ENCODE results near the gene CREG2.
A peak's percentile ranks its signal among the peaks of the same experiment; 100 is the strongest.

CREG2 gene

GRCh38 chr2:101387151-101387834 lies at the start of gene CREG2:
Gene CREG2, minus strand, starts transcription at chr2:101387503. Its CDS starts 46 bp downstream, at chr2:101387457.
- peak; percentile 54 for DNase-seq (ENCODE audit: low spot score)

DNA sequence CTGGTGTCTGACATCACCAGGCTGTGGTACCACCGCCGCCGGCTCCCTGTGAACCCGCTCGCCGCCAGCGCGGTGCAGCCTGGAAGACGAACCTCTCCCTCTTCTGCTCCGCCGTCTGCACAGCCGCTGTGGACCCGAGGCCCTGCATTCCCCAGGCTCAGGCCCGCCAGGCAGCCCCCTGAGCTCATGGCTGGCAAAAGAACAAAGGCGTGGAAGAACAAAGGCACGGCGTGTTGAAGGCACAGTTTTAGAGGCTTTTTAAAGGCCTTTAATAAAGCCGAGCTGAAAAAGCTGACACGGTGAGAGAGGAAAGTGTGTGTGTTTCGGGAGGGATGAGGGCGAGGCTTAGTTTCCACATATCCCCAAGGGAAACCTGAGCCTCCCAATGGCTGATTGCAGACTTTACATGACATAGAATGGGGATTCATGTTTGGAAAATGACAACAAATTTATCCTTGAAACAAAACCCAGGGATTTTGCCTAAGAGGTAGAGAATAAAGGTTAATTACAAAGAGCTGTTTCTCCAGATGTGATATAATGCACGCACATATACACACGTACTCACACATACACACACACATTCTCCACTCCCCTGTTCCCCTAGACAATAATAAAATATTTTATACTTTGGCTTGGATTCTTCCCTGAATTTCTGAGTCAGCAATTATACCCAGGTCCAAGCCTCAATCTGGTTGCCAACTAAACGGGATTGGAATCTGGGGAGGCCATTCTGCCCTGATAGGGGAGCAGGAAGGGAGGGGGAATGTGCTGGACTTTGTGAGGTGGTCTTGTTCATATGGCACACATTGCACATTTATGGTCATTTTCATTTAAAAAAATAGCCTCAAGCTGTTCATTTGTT lies 47.9 kb upstream of the CREG2 start:
- no peak for DNase-seq (ENCODE audit: low spot score)

- no peak for DNase-seq (ENCODE audit: low spot score)
These were observed 46.2 kb upstream of the CREG2 start for GRCh38 chr2:101433465-101433864.

DNA sequence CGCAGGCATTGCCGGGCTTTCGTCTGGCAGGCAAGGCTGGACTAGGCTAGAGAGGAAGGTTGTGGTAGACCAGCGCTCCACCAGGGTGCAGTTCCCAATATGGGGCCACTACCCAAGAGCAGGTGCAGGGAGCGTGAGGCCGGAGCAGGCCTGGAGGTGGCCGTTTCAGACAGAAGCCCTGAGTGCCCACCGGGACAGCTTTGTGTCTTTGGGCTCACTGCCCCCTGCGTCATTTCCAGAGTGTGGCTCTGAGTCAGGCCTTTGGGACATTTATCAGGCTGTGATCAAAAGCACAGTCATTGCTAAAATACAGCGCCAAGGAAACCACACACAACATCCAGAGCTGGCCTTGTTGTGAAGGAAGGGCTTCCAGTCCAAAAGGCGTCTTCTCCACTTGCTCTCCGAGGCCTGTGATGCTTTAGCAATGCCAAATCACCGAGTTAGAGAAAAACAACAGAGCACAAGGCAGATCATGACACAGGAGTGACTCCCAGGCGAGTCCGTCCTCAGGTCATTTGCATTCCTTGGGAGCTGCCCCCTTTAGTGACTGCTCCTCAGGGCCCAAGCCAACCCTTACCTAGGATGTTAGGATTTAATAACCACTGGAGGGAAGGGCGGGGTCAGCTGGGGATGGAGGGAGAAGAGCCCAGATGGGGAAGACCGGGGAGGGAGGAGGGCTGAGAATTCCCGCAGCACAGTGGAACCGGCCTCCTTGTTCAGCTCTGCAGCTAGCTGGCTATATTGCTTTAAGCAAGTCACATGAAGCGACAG lies 45.3 kb upstream of the CREG2 start:
- no peak for DNase-seq (ENCODE audit: low spot score)

DNA sequence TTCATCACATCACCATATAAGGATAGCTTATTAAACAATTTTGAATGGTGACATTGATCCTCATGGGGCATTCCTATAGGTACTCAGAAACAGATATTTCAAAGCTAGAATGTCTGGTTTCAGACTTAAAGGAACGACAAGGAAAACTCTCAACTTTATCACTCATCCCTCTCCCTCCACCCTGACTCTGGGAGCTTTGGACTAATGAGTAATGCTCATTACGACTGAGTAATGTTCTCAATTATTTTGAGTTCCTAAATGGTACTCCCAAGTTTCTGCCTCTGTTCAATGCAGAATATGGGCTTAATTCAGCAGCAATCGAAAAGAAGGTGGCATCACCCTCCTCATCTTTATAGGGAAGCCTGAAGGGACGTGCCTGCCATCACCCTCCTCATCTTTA lies 44.2 kb upstream of the CREG2 start:
- no peak for DNase-seq (ENCODE audit: low spot score)

DNA sequence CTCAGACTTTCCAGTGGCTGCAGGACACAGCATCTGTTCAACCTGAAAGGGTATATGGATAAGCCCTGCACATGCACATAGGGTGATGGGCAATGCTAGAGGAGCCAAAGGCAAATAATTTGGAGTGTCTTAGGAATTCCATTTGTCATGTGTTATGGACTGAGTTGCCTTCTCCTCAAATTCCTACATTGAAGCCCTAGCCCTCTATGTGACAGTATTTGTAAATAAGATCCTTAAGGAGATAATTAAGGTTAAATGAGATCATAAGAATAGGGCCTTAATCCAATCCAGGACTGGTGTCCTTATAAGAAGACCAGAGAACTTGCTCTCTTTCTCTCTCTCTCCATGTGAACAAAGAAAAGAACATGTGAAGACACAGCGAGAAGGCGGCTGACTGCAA lies 42.9 kb upstream of the CREG2 start:
- no peak for DNase-seq (ENCODE audit: low spot score)

DNA sequence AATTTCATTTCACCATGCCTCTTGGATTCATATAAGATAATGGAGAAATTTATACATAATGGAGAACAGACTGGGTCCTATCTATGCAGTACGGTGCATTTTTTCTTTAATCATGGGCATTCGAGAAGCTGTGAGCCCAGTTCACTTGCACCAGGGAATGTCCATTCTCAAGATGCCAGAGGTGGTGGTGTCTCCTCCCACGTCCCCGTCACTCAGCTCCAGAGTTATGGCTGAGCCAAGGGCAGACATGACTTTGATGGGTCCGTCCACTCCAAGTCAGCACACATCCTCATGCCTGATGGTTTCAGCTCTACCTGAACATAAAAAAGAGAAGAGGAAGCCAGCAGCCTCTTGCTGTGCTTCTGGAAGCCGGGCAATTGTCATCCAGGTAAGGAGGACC lies 42.1 kb upstream of the CREG2 start:
- no peak for DNase-seq (ENCODE audit: low spot score)

- DNase-seq (ENCODE audit: low spot score): no peak
These were observed 41.3 kb upstream of the CREG2 start for GRCh38 chr2:101428422-101429176.

GRCh38 chr2:101427743-101428142 lies 40.4 kb upstream of the CREG2 start:
- no peak for DNase-seq (ENCODE audit: low spot score)

- no peak for DNase-seq (ENCODE audit: low spot score)
These were observed 39.9 kb upstream of the CREG2 start for GRCh38 chr2:101427240-101427639.

- no peak for DNase-seq (ENCODE audit: low spot score)
These were observed 39.5 kb upstream of the CREG2 start for GRCh38 chr2:101426822-101427221.

DNA sequence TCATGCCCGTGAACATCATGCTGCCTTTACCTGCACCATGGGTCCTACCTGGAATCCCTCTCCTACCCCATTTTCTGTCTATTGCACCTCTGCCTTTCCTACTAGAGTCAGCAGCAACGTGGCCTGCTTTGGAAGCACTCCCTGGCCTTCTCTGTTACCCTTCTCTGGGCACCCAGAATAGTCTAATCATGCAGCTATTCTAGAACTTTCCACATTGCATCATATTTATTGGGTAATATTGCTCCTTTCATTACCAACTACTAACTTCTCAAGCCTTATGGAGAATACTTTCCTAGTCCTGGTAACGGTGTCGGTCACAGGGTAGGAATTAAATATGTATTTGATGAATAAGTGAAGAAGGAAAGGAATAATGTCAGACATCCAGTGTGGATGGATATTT lies 33.3 kb upstream of the CREG2 start:
- DNase-seq (ENCODE audit: low spot score): no peak

GRCh38 chr2:101419096-101419663 lies 31.9 kb upstream of the CREG2 start:
- peak; percentile 47 for DNase-seq (ENCODE audit: low spot score)

- DNase-seq (ENCODE audit: low spot score): no peak
These were observed 31.3 kb upstream of the CREG2 start for GRCh38 chr2:101418460-101419095.

DNA sequence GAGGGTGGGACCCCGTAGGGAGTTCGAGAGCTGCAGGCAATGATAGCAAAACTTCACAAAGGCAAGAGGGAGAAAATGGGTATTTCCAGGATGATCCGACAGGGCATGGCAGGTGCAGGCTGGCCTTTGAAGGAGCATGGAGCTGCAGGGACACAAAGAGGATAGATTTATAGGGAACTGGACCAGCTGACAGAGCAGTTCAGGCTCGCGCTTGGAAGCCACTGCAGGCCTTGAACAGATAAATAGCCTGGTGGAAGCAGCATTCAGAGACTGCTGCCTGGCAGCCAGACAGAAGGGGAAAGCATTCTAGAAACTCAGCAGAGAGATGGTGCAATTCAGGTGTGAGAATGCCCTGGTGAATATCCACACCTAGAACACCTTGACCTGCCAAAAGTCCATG lies 29.3 kb upstream of the CREG2 start:
- DNase-seq (ENCODE audit: low spot score): no peak

DNA sequence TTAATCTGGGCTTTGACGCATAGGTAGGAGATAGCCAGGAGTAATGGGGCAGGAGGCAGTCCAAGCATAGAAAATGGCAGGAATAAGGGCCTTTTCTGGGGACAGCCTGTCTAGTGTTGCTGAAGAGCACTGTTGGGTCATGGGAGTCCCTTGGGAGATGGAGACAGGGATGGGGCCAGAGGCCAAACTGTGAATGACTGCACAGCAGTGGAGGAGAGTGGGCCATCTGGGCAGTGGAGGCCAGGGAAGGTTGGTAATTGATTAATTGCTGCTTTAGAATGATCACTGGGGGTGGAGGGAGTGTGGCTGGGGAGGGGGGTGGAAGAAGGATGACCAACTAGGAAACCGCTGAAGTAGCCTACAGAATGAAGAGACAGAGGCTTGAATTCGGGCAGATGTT lies 28.6 kb upstream of the CREG2 start:
- DNase-seq (ENCODE audit: low spot score): no peak

DNA sequence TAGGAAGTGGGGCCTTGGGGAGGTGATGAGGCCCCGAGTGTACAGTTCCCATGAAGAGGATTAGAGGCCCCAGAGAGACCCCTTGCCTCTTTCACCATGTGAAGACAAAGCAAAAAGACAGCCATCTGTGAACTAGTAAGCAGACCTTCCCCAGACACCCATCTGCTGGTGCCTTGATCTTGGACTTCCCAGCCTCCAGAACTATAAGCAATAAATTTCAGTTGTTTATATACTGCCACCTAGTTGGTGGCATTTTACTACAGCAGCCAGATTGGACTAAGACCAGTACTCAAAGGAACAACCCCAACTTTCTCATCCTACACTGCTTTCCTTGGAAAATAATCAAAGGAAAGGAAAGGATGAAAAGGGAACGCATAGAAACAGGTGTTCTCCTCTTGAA lies 27.9 kb upstream of the CREG2 start:
- no peak for DNase-seq (ENCODE audit: low spot score)

DNA sequence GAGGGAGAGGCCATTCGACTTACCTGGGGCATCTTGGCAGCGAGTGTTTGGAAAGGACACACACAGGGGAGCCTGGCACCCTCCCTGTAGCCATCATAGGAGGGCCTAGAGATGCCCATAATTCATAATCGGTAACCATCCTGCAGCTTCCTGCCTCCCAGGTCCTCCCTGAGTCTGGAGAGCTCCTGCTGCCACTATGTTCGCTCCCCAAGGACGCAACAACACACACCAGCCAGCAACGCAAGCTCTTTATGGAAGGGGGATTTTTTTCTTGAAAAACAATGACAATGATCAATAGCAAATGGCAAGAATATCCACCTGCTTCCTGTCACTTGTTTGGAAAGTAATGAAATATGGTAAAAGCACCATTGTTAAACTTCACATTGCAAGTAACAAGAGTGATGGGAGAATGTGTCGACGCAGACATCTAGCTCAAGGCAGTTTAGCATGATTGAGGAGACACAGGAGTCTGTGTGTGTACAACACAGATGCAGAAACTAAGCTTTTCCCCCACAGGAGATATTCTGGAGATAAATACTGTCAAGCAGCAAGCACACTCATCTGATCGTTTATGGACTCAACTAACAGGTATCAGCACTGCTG lies 24.9 kb upstream of the CREG2 start:
- DNase-seq (ENCODE audit: low spot score): no peak

- DNase-seq (ENCODE audit: low spot score): no peak
These were observed 23.4 kb upstream of the CREG2 start for GRCh38 chr2:101410746-101411145.

DNA sequence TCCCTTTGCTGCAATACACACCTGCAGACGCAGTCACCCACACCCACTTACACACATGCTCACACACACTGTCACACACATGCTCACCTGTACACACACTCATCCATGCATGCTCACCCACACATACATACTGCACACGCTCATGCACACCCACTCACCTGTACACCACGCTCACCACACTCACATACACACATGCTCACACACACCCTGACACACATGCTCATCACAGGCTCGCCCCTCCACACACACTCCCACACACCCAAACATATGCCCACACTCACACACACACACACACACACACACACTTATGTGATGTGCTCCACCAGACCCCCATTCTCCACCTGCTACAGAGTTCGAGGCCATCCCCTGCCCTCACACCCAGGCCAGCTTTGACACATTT lies 22.8 kb upstream of the CREG2 start:
- DNase-seq (ENCODE audit: low spot score): no peak

DNA sequence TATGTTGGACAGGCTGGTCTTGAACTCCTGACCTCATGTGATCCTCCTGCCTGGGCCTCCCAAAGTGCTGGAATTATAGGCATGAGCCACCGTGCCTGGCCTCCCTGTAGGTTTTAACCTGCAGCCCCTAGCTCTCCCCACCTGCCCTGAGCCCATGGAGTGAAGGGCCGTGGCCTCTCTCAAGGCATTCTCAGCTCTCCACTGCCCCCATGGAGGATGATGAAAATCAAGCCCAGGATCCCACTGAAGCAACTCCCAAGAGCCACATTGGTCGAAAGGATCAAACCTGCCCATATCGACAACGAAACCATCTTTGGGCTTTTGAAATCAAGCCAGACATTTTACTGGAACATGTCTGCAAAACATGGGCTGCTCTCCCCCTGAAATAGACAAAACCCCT lies 22.4 kb upstream of the CREG2 start:
- no peak for DNase-seq (ENCODE audit: low spot score)
